ENCODE measurements around the gene CMIP.

Gene CMIP

DNA sequence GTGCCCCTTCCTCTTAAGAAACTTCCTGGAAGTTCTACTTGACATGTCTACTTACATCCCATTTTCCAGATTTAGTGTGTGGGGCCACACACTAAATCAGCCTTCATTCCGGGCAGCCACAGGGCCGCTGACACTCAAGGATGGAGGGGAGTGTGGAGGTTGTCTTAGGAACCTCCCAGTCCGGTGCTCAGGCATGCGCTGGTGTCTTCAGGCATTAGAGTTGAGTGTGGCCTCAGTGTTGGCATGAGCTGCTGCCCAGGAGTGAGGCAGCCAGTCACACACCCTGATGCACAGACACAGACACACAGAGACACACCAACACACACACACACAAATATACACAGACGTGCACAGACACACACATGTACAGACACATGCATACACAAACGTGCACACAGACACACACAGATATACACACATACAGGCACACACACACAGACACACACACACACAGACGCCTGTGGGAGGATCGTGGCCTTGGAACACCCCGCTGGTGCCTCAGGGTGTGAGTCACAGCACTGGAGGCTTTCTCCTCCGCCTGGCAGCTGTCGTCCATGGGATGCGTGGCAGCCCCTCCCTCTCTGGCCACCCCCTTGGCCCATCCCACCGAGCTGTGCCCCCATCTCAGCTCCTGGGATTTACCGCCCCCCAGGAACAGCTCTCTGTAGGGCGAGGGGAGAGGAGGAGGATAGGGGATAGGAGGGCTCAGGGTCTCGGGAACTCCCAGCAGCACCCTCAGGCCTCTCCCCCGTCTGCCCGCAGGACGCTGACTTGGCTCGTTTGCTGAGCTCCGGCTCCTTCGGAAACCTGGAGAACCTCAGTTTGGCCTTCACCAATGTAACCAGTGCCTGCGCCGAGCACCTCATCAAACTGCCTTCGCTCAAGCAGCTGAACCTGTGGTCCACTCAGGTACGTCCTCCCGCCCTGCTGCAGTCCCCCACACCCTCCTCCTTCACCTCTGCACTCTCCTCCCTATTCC is 258.9 kb downstream of the CMIP start:
- DNase-seq (ENCODE audit: low spot score) = no peak

DNA sequence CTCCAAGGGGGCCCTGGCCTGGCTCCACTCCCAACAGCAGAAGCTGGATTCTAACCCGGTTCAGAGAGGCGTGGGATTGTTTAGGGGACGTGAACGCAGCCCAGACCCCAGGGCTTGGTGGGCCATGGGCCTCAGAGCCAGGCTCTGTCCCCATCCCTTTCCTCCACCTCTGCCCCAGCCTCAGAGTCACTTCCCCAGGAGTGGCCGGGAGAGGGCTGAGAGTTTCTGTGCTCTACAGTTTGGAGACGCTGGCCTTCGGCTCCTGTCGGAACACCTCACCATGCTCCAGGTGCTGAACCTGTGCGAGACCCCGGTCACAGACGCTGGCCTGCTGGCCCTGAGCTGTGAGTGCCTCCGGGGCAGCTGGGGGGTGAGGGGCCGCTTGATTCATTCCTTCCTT is 260.7 kb downstream of the CMIP start:
- DNase-seq (ENCODE audit: low spot score) = no peak

DNA sequence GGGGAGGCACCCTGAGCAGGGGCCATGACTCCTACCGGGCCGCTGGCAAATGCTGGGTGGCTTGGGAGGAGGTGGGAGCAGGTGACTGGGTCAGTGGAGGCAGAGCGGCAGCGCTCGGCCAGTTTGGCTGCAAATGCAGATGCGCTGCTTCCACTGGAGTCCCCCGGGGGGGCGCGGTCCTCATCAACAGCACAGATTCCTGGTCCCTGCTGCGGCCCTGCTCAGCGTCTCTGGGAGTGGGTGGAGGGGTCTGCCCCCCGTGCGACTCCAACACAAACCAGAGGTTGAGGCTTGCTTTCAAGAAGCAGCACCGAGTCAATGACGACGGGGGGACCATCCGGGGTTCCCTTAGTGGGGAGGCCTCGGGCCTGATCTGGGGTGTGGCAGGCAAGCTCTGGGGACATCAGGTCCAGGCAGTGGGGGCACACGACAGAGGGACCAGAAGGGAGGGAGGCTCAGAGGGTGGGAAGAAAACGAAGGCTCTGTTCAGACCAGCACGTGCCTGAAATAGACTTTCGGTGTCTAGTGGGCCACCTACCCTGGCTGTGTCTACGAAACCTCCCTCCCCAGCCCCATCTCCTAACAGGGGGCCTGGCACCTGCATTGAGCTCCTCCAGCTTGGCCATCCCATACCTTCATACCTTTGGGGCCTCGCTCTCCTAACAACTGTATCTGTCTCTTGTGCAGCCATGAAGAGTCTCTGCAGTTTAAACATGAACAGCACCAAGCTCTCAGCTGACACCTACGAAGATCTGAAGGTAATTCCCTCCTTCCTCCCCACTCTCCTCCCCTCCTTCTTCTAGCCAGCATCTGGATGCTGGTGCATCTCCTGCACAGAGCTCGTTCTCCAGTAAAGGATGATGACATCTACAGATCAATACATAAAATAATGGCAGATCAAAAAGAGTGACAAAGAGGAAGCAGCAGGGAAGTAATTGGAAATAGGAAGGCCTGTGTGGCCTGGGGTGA is 262.0 kb downstream of the CMIP start:
- DNase-seq (ENCODE audit: low spot score) = no peak

GRCh38 chr16:81707411-81708265 is 263.0 kb downstream of the CMIP start:
- peak; percentile 90 for DNase-seq (ENCODE audit: low spot score)

DNA sequence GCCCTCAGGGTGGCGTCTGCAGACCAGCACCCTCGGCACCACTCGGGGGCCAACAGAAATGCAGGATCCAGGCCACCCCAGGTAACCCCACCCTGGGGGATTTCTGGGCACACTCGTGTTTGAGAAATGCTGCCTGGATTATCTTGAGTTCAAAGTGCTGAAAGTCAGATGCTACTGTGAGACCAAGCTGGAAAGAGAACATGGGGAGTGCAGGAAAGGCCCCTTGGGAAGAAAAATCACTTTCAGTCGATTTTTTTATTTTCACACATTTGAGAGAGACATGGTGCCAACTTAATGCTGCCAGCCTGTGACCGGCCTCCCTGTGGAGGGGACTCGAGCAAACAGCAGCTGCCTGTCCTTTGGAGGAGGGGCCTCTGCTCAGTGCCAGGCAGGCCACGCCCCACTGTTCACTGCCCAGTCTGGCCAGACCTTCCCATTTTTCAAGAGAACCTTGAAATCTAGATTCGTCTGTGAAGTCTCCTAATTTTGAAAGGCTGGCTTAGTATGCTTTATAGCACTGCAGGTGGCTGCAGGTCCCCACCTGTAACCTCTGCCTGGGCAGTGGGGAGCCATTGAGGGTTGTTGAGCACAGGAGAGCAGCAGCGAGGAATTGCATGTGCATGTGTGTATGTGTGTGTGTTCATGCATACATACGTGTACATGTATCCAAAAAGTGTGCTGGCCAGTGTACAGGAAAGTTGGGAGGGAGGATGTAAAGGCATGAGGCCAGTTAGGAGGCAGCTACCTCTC is 263.8 kb downstream of the CMIP start:
- DNase-seq (ENCODE audit: low spot score) = no peak

DNA sequence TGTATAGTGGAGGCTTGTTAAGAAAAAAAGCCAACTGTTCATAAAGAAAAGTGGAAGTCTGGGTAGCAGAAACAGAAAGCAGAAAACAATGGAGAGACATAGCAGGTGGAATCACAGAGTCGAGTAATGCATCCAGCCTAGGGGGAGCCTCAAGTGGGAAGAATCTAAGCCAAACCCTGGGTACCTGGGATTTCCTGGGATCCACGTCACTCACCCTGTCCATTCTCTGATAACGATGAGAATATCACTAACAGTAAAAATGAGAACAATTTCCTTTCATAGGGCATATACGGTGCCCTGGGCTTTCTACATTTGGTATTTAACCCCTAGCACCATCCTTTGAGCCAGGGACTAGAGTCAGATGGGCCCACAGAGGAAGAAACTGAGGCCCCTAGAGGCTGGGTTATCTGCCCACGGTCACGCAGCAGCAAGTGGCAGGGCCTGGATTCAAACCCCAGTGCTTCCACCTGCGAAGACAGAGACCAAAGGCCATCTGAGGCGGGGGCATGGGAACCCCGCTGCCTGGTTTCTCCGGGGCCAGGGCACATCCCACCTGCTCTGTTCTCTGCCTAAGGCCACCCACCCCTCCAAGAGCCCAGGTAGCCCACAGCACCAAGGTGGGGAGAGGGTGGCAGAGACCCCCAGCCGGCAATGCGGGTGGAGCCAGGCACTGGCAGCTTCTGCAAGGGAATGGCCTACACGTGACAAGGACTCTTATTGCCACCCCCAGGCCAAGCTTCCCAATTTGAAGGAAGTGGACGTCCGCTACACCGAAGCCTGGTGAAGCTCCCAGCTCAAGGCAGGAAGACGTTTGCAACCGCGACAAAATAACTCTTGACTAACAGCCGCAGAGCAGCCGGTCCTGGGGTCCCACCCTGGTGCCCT is 264.6 kb downstream of the CMIP start:
- no peak for DNase-seq (ENCODE audit: low spot score)

GRCh38 chr16:81710044-81710443 is 265.4 kb downstream of the CMIP start:
- no peak for DNase-seq (ENCODE audit: low spot score)

DNA sequence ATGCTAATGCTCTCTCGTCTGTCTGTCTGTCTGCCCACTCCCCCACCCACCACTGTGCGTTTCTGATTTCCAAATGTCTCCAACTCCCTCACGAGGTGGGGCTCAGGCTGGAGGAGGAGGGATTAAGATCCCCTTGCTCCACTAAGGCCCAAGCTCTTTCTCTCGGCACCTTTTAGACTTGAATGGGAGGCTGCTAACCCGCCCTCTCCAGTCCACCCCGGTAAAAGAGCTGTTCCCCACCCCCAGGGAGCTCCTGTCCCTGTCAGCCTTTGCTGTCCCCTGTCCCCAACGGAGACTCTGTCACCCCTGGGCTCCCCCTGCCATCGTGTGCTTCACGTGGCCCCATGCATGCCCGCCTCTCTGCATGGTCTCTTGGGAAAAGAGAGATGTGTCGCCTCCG is 266.0 kb downstream of the CMIP start:
- no peak for DNase-seq (ENCODE audit: low spot score)

GRCh38 chr16:81711657-81712319 is 267.2 kb downstream of the CMIP start:
- DNase-seq (ENCODE audit: low spot score) = no peak

DNA sequence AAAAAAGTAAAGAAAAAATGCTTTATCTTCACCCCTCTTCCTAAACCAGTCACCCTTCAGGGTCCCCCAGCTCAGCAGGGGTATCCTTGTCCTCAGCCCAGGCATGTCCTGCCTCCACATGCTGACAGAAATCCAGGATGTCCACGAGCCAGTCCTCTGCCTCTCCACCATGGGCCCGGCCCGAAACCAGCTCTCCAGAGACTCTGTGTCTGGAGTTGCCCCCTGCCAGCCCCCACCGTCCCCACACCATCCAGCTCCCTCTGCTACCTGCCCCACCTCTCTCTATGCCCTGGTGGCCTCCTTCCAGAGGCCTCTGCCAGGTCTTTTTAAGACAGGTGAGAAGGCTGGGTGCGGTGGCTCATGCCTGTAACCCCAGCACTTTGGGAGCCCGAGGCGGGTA is 268.1 kb downstream of the CMIP start:
- no peak for DNase-seq (ENCODE audit: low spot score)

GRCh38 chr16:81713295-81713772 is 268.7 kb downstream of the CMIP start:
- DNase-seq (ENCODE audit: low spot score) = no peak

GRCh38 chr16:81713796-81714195 is 269.2 kb downstream of the CMIP start:
- DNase-seq (ENCODE audit: low spot score) = no peak

DNA sequence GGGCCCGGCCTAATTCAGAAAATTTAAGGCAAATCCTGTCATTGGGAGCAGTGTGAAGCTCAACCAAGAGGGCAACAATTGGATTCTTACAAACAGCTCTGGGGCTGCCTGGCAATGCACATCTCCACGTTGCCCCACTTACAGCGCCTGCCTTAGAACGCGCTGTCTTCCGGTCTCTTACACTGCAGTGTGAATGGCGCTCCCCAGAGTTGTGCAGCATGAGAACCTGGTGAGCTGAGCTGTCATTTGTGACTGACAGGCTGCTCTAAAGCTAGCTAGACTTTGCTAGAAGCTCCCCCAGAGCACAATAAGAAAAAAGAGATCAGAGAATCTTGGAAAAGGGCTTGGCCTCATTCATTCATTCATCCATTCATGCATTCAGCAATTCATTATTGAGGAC is 270.0 kb downstream of the CMIP start:
- no peak for DNase-seq (ENCODE audit: low spot score)

DNA sequence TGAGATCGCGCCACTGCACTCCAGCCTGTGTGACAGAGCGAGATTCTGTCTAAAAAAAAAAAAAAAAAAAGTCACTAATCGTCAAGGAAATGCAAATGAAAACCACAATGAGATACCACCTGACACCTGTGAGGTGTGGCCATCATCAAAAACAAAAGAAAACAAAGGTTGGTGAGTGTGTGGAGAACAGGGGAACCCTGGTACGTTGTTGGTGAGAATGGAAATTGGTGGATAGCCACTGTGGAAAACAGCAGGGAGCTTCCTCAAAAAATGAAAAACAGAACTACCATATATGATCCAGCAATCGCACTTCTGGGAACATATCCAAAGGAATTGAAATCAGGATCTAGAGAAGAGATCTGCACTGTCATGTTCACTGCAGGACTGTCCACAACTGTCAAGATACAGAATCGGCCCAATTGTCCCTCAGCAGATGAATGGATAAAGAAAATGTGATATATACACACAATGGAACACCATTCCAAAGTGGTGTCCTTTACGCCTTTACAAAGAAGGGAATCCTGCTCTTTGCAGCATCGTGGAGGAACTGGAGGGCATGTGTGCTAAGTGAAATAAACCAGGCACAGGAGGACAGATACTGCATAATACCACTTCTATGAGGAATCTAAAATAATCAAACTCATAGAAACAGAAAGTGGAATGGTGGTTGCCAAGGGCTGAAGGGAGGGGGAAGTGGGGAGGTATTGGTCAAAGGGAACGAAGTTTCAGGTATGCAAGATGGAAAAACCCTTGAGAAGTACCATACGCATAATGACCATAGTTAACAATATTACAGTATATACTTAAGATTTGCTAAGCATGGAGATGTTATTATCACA is 271.0 kb downstream of the CMIP start:
- DNase-seq (ENCODE audit: low spot score) = no peak

DNA sequence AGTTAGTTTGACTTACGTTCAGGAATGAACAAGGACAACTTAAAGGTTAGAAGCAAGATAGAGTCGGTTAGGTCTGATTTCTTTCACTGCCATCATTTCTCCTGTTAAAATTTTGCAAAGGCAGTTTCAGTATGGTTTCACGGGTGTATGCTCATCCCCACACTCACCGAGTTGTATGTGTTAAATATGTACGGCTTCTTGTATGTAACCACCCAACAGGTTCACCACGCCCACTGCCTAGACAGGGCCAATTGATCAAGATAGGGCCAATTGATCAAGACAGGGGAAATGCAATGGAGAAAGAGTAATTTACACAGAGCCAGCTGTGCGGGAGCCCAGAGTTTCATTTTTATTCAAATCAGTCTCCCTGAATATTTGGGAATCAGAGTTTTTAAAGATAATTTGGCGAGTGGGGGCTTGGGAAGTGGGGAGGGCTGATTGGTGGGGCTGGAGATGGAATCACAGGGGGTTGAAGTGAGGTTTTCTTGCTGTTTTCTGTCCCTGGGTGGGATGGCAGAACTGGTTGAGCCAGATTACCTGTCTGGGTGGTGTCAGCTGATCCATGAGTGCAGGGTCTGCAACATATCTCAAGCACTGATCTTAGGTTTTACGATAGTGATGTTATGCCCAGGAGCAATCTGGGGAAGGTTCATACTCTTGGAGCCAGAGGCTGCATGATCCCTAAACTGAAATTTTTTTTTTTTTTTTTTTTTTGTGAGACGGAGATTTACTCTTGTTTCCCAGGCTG is 272.0 kb downstream of the CMIP start:
- DNase-seq (ENCODE audit: low spot score) = no peak

- DNase-seq (ENCODE audit: low spot score) = no peak
Observed at GRCh38 chr16:81717662-81718189, 273.1 kb downstream of the CMIP start.

DNA sequence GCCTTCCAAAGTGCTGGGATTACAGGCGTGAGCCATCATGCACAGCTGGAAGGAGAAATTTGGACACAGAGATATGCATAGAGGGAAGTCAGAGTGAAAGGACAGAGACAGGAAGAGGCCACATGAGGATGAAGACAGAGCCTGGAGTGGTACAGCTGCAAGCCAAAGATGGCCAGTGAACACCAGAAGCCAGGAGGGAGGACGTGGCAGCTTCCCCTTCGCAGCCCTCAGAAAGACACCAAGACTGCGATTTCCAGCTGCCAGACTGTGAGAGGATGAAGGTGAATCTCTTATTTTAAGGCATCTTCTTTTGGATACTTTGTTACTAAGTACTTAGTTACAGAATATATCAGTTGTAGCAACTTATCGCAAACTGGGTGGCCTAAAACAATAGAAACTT is 274.0 kb downstream of the CMIP start:
- no peak for DNase-seq (ENCODE audit: low spot score)

All from cerebellar cortex (tissue), 1 donor.